IPS-18c (cell line): ENCODE measurements around the gene DDX31.

Experiments used
- H3K4me3 ChIP-seq: 2 replicates; pipeline ENCODE4 v1.7.0; 2013; ENCODE audit warnings: low read depth, mild to moderate bottlenecking, low read length, moderate library complexity; ENCODE audit not compliant: insufficient read depth
- H3K9me3 ChIP-seq: one replicate; pipeline ENCODE4 v1.6.1; 2013; ENCODE audit warnings: mild to moderate bottlenecking, low read length, moderate library complexity; ENCODE audit not compliant: control insufficient read depth, insufficient read depth

DDX31 gene

DNA sequence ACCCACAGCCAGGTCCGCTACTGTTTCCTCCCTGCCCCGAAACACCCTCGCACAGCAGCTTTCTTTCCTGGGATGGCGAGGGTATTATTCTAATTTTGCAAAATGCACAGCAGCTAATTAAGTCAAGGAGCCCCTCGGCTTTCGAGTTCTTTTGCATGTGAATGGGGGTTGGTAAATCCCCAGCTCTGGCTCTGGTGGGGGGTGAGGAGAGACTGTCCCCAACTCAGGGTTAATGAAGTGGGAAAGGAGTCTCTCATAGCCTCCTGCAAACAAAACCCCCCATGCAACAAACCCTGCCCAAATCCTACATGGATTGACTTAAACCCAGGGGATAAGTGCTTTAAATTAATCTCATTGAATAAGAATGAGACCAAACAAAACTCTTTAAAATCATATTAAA is 78.5 kb downstream of the DDX31 start:
- H3K4me3 ChIP-seq, result peak overlapping the region; percentile 31

GRCh38 chr9:132590318-132591182 is 79.2 kb downstream of the DDX31 start:
- Histone ChIP-seq H3K9me3 (peaks cover 2% of the 10 kb centered on the region), H3K4me3 (peak overlapping the region; percentile 31; the same call in 1 of the 2 replicates)

More for the DNA sequence above, 78.5 kb downstream of the DDX31 start:
- H3K9me3 ChIP-seq, result peaks cover 2% of the 10 kb centered on the region

- Histone ChIP-seq H3K4me3 (peak overlapping the region; percentile 31; the same call in 1 of the 2 replicates), H3K9me3 (peaks cover 2% of the 10 kb centered on the region)
Measured at GRCh38 chr9:132590037-132590317, 79.8 kb downstream of the DDX31 start.

- H3K4me3 ChIP-seq, result peak overlapping the region; percentile 31; the same call in 1 of the 2 replicates
- H3K9me3 ChIP-seq, result peaks cover 2% of the 10 kb centered on the region
Measured at GRCh38 chr9:132589148-132590036, 80.4 kb downstream of the DDX31 start.

DNA sequence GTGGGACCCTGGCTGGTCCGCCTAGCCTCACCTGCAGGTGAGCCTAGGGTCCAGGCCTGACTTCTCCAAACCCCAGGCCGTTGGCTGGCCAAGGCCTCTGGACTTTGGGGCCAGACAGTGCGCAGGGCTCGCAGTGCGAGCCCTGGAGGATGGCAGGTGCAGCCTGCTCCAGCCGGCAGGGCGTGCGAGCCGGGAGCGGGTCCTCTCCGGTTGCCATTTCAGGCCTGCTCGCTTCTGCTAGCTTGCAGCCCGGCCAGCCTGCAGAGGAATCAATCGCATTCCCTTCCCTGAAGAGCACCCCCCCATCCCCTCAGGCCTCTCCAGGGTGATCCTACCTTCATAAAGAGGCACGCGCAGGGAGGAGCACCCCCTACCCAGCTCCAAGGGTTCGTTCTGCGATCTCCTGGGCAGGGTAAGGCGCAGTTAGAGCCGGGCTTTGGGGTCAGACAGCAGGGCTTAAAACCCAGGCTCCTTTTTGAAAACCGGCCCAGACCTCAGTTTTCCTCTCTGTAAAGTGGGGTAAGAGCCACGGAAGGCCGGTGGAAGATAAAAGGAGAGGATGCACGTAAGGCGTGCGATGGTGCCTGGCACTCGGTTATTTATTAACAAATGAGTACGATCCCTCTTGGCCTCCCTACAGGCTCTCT is 81.2 kb downstream of the DDX31 start:
- peak overlapping the region; percentile 31; the same call in 1 of the 2 replicates for H3K4me3 ChIP-seq
- peaks cover 2% of the 10 kb centered on the region for H3K9me3 ChIP-seq

- H3K9me3 ChIP-seq, result peaks cover 3% of the 10 kb centered on the region
Measured at GRCh38 chr9:132588098-132588497, 81.7 kb downstream of the DDX31 start.

GRCh38 chr9:132587592-132587955 is 82.2 kb downstream of the DDX31 start:
- peak overlapping the region; percentile 40; the same call in 1 of the 2 replicates for H3K4me3 ChIP-seq
- H3K9me3 ChIP-seq, result peaks cover 5% of the 10 kb centered on the region

More at GRCh38 chr9:132588098-132588497, 81.7 kb downstream of the DDX31 start:
- peak overlapping the region; percentile 15; the same call in 1 of the 2 replicates for H3K4me3 ChIP-seq

DNA sequence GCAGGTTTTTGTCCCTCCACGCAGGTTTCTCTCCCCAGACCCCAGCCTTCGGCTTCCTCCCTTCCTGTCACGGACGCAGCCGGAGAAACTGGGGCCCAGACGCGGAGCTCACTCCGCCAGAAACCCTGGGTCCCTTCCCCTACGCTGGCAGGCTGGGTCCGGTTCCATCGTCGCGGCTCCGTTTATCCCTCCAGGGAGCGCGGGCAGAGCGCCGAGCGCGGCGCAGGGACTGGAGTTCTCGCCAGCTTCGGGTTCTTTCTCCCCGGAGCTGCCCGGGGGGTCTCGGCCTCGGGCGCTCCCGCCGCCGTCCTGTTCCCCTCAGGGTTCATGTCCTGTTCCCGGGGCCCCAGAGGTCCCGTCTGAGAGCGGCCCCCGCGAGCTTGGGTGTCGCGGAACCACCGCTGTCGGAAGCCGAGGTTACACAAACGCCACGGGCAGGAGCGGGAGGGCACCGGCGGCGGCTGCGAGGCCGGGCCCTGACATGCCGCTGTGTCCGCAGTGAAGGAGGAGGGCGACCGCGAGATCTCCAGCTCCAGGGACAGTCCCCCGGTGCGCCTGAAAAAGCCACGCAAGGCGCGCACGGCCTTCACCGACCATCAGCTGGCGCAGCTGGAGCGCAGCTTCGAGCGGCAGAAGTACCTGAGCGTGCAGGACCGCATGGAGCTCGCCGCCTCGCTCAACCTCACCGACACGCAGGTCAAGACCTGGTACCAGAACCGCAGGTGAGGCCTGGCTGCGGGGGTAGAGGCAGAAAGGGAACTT is 82.8 kb downstream of the DDX31 start:
- H3K4me3 ChIP-seq, result peak overlapping the region; percentile 40; the same call in 1 of the 2 replicates
- H3K9me3 ChIP-seq, result peaks cover 5% of the 10 kb centered on the region

GRCh38 chr9:132585954-132586829 is 83.6 kb downstream of the DDX31 start:
- H3K4me3 ChIP-seq, result peak overlapping the region; percentile 25; the same call in 1 of the 2 replicates

GRCh38 chr9:132584601-132585560 is 84.9 kb downstream of the DDX31 start:
- 0 out of 2 replicates have a peak overlapping the region, but pooled peaks have one; percentile 15 for H3K4me3 ChIP-seq
- peaks cover 5% of the 10 kb centered on the region for H3K9me3 ChIP-seq

More at GRCh38 chr9:132585954-132586829, 83.6 kb downstream of the DDX31 start:
- H3K9me3 ChIP-seq, result peaks cover 5% of the 10 kb centered on the region

DNA sequence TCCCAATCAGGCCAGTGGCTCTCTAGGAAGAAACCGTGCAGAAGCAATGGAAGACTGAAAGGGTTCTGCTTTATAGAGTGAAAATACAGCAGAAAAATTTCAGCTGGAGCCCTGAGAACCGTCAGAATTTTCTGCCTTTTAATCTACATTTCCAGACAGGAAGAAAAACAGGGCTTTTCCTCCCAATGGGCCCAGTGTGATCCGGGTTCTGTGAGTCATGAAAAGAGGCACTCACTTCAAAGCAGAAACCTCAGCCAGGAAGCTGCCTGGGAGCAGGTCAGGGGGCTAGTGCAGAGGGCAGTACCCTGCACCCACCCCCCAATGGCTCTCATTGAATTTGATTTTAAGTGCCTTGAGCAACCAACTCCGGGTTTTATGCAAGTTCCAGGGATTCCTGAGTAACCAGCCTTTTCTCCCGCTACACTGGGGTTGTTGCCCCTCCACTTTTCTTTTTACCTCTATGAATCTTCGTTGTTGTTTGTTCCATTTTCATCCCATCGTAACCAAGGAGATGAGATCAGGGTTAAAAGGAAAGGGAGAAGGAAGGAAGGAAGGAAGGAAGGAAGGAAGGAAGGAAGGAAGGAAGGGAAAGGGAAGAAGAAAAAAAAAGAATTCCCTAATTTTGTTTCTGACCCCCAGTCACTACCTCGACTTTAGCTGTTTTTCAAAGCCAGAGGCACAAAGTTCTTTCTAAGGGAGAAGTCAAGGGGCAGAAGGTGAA is 86.0 kb downstream of the DDX31 start:
- Histone ChIP-seq H3K4me3 (no peak overlapping the region), H3K9me3 (peaks cover 5% of the 10 kb centered on the region)

GRCh38 chr9:132582786-132583583 is 86.8 kb downstream of the DDX31 start:
- H3K9me3 ChIP-seq, result peaks cover 3% of the 10 kb centered on the region
- no peak overlapping the region; the same call in 1 of the 2 replicates for H3K4me3 ChIP-seq

GRCh38 chr9:132582276-132582785 is 87.5 kb downstream of the DDX31 start, which contains the start of gene BARHL1:
TSS of gene BARHL1 (plus strand) at chr9:132582606. CDS start at chr9:132582798, 192 bp downstream.
- peak within 1 kb of the TSS; percentile 36 for H3K4me3 ChIP-seq
- peaks cover 3% of the 10 kb centered on the region for H3K9me3 ChIP-seq
